H1 (cell line): ENCODE measurements around the gene SAE1. TPM values are rescaled to one million over a fixed set of nuclear protein-coding genes. Genes with fewer than 3 reads are reported as not detected.

Source experiments
- ATF3 ChIP-seq: IDR thresholded peaks from 2 replicates; pipeline ENCODE4 v1.6.1; 2011; ENCODE audit warnings: low read depth, mild to moderate bottlenecking, low read length; ENCODE audit not compliant: insufficient read depth
- EP300 ChIP-seq, 2 experiments: IDR thresholded peaks; 1 replicate in 1 of 2; 2 replicates in 1 of 2; pipeline ENCODE4 v1.6.1; 2011 to 2012; ENCODE audit warnings: low read depth in 2 of 2, low read length in 2 of 2, mild to moderate bottlenecking in 2 of 2, borderline replicate concordance in 1 of 2, inconsistent platforms in 1 of 2, moderate library complexity in 1 of 2
- HDAC2 ChIP-seq, 2 experiments: fragments of 300-600 bp in 1 of 2; sonication (generic) in 1 of 2; IDR thresholded peaks; 2 replicates each; pipeline ENCODE4 v1.6.1; 2011 to 2012; ENCODE audit warnings: low read depth in 2 of 2, low read length in 2 of 2, mild to moderate bottlenecking in 2 of 2, moderate library complexity in 2 of 2, borderline replicate concordance in 1 of 2, inconsistent platforms in 1 of 2
- JUND ChIP-seq: IDR thresholded peaks from 2 replicates; pipeline ENCODE4 v1.6.1; 2011; ENCODE audit warnings: mild to moderate bottlenecking, improper control_type of control experiment, low read length
- RAD21 ChIP-seq, 2 experiments: IDR thresholded peaks in 1 of 2; conservative IDR thresholded peaks in 1 of 2; 2 replicates each; pipeline ENCODE4 v1.6.1; 2011; ENCODE audit warnings: low read depth in 2 of 2, low read length in 2 of 2, improper control_type of control experiment in 1 of 2, inconsistent platforms in 1 of 2, mild to moderate bottlenecking in 1 of 2, moderate library complexity in 1 of 2
- SIN3A ChIP-seq, 2 experiments: IDR thresholded peaks in 1 of 2; conservative IDR thresholded peaks in 1 of 2; 2 replicates each; pipeline ENCODE4 v1.6.1; 2011 to 2012; ENCODE audit warnings: low read length in 2 of 2, improper control_type of control experiment in 1 of 2, low read depth in 1 of 2, mild to moderate bottlenecking in 1 of 2
- SP2 ChIP-seq: IDR thresholded peaks from 2 replicates; pipeline ENCODE4 v1.6.1; 2012; ENCODE audit warnings: mild to moderate bottlenecking, low read length, inconsistent platforms
- SRF ChIP-seq: IDR thresholded peaks from 2 replicates; pipeline ENCODE4 v1.6.1; 2011; ENCODE audit warnings: mild to moderate bottlenecking, low read depth, low read length, moderate library complexity
- YY1 ChIP-seq: IDR thresholded peaks from 2 replicates; pipeline ENCODE4 v1.6.1; 2011; ENCODE audit warnings: low read depth, mild to moderate bottlenecking, low read length
- ZNF274 ChIP-seq: IDR thresholded peaks from 2 replicates; pipeline ENCODE4 v1.7.0; 2012; ENCODE audit warnings: low read length, borderline replicate concordance; ENCODE audit errors: extremely low read depth
- polyA plus RNA-seq, 7 experiments: library from polyadenylated mRNA; depleted of rRNA in 3 of 7; stranded (reverse) in 5 of 7; unstranded in 2 of 7; fragments of >200 nt in 5 of 7; fragments of 200-250 nt in 2 of 7; gene quantifications; 1 replicate in 5 of 7; 2 replicates in 1 of 7; 4 replicates in 1 of 7; pipeline versions ENCODE4 v1.2.1 to v1.2.3, GENCODE V29; 2011 to 2013; ENCODE audit warnings: missing spikeins in 2 of 7, mixed read lengths in 2 of 7
- total RNA-seq: library from RNA; stranded (reverse); fragmentation: NEBNext Ultra II Directional; extraction: Animal tissue kit (Norgen Biotek cat#: 25700); gene quantifications from 2 replicates; pipeline ENCODE4 v1.2.1, GENCODE V29; 2021
- TF ChIP-seq, protein P1 (sequence below): IDR thresholded peaks from 2 replicates; pipeline ENCODE4 v1.6.1; 2012; ENCODE audit warnings: low read length, inconsistent platforms
- TF ChIP-seq, protein P2 (sequence below): IDR thresholded peaks from 2 replicates; pipeline ENCODE4 v1.6.1; 2012; ENCODE audit warnings: inconsistent platforms

SAE1 gene
- total and polyA plus RNA-seq, 2 of the 8 experiments (the other 6 are each of a cell fraction or from before 2014, with no cell fraction given): 213 to 268 TPM

DNA sequence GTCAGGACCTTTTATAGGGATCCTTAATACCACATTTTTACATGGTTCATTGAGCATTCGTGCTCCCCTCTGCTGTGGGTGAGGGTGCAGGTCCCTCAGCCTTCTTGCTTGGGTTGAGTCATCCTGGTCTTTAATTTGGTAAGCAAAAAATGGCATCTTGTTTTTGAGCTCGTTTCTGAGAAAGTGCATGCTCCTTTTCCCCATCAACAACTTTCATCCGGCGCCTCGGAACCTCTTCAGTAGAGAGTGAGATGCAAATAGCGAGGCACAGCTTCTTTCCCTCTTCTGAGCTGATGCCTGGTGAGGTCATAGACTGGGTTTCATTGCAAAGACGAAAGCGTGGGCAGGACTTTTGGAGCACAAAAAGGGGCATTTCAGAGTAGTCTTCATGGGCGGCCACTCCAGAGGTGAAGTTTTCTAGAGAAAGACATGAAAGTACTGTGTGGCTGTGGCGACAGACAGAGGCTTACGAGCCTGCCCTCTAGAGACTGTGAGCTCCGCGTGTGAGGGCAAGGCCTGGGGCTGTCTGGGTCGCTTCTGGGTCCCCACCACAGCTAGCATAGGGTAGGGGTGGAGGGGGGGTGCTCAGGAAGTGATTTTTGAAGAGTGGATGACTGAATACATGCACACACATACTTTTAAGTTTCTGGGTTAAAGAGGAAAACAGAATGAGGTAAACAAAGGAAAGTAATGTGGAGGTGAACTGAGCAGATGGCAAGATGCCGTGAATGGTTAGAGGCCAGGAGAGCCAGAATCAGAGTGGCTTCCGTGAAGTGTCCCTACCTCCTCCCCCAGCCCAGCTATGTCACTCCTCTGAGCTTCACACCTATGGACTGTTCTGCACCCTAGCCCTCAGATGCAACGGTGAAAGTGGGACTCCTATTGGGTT, 56.1 kb downstream of the SAE1 start (continued):
- TF ChIP-seq, protein P1, sequence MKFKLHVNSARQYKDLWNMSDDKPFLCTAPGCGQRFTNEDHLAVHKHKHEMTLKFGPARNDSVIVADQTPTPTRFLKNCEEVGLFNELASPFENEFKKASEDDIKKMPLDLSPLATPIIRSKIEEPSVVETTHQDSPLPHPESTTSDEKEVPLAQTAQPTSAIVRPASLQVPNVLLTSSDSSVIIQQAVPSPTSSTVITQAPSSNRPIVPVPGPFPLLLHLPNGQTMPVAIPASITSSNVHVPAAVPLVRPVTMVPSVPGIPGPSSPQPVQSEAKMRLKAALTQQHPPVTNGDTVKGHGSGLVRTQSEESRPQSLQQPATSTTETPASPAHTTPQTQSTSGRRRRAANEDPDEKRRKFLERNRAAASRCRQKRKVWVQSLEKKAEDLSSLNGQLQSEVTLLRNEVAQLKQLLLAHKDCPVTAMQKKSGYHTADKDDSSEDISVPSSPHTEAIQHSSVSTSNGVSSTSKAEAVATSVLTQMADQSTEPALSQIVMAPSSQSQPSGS: no peak
- TF ChIP-seq SRF: no peak
- TF ChIP-seq ZNF274: no peak
- TF ChIP-seq RAD21 (IDR thresholded peaks at IDR 0.05 in 1 of 2, conservative IDR thresholded peaks at IDR 0.05 in 1 of 2; ENCODE audit: low read depth in 2 of 2, low read length in 2 of 2): no peak
- no peak for TF ChIP-seq HDAC2 (IDR thresholded peaks at IDR 0.05; ENCODE audit: borderline replicate concordance in 1 of 2, low read depth in 2 of 2, low read length in 2 of 2)
- no peak for TF ChIP-seq JUND
- TF ChIP-seq, protein P2, sequence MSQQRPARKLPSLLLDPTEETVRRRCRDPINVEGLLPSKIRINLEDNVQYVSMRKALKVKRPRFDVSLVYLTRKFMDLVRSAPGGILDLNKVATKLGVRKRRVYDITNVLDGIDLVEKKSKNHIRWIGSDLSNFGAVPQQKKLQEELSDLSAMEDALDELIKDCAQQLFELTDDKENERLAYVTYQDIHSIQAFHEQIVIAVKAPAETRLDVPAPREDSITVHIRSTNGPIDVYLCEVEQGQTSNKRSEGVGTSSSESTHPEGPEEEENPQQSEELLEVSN: no peak
- TF ChIP-seq YY1: no peak
- TF ChIP-seq SIN3A (conservative IDR thresholded peaks at IDR 0.05 in 1 of 2, IDR thresholded peaks at IDR 0.05 in 1 of 2; ENCODE audit: low read depth in 1 of 2, low read length in 2 of 2): no peak
- TF ChIP-seq ATF3: no peak
- no peak for TF ChIP-seq EP300 (IDR thresholded peaks at IDR 0.05; ENCODE audit: borderline replicate concordance in 1 of 2, low read depth in 2 of 2, low read length in 2 of 2)
- no peak for TF ChIP-seq SP2
